Fibroblast of skin of left quadriceps (primary cell): ENCODE measurements around the gene KRTAP10-12.

Source experiments
- DNase-seq, 2 experiments: peaks; one replicate each; pipeline ENCODE4 v3.0.0-alpha.2; 2013; ENCODE audit warnings: low read depth in 2 of 2

Gene KRTAP10-12

GRCh38 chr21:44699502-44700001 is 2.6 kb downstream of the KRTAP10-12 start:
- no peak for DNase-seq

GRCh38 chr21:44700101-44701022 is 3.4 kb downstream of the KRTAP10-12 start:
- DNase-seq: no peak

GRCh38 chr21:44701023-44701400 is 4.0 kb downstream of the KRTAP10-12 start:
- no peak for DNase-seq

- no peak for DNase-seq
Observed at GRCh38 chr21:44701541-44701940, 4.6 kb downstream of the KRTAP10-12 start.

DNA sequence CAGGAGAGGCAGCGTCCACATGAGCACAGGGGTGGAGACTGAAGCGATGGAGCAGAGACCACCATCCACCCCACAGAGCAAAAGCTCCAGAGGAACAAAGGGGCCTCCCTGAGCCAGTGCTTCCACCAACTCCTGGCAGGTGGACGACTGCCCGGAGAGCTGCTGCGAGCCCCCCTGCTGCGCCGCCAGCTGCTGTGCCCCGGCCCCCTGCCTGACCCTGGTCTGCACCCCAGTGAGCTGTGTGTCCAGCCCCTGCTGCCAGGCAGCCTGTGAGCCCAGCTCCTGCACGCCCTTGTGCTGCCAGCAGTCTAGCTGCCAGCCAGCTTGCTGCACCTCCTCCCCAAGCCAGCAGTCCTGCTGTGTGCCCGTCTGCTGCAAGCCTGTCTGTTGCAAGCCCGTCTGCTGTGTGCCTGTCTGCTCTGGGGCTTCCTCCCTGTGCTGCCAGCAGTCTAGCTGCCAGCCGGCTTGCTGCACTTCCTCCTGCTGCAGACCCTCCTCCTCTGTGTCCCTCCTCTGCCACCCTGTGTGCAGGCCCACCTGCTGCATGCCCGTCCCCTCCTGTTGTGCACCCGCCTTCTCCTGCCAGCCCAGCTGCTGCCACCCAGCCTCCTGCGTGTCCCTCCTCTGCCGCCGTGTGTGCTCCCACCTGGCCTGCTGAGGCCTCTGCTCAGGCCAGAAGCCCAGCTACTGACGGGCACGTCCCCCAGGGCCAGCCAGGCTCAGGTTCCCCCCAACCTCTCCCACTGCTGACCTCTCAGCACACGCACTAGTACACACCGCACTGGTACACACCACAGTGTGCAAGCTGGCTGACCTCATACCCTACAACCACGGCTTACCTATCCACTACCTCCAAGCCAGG is 5.4 kb downstream of the KRTAP10-12 start:
- DNase-seq: no peak

- DNase-seq: no peak
Observed at GRCh38 chr21:44702973-44703730, 6.2 kb downstream of the KRTAP10-12 start.

GRCh38 chr21:44703731-44704635 is 7.0 kb downstream of the KRTAP10-12 start:
- DNase-seq: no peak

GRCh38 chr21:44704636-44705001 is 7.6 kb downstream of the KRTAP10-12 start:
- DNase-seq: no peak

DNA sequence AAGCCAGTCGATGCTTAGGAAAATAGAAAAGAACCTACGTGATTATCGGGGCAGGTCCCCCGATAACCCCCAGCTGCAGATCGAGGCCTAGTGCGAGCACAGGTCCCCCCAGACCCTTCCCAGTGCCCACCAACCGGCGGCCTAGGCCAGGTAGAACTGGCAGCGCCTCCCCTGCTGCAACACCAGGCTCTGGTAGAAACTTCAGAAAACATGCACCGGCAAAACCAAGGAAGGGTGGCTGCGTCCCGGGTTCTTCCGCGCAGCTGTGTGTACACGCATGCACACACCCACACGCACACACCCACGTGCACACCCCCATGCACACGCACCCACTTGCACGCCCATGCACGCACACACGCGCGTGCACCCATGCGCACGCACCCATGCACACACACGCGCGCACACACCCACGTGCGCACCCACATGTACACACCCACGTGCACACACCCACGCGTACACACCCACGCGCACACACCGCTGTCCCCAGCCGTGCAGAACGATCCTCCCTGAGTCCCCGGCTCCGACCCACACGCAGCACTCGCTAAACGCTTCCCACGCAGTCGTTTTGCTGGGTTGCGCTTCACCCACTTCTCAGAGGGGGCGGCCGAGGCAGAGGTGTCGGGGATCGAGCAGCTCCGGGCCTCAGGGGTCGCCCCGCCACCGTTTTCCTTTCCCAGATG is 9.2 kb downstream of the KRTAP10-12 start:
- no peak for DNase-seq

GRCh38 chr21:44706706-44707581 is 10.0 kb downstream of the KRTAP10-12 start:
- DNase-seq: no peak

DNA sequence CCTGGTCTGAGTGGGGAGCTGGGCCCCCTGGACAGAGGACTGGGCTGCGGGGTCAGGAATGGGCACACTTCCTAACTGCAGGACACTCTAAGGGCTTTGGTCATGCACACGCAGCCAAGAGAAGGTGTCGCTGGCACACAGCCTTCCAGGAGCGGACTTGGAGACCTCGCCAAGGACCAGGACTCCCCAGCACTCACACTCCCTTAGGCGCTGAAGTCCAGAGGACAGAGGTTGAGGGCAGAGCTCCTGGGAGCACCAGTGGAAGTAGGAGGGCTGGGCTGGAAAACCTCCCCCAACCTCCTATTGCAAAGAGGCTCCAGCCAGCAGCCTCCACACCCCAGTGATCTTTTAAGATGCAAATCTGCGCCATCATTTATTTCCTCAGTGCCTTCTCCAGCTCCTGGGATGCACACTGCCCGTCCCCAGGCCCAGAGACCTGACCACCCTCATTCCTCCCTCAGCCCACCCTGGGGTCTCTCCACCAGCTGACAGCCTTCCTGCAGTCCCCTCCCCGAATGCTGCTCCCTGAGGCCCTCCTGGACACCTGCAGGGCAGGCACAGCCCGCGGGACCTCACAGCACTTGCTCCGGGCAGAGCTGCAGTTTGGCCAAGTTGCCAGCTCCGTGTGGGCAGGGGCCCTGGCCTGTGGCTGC is 11.4 kb downstream of the KRTAP10-12 start:
- DNase-seq: no peak

DNA sequence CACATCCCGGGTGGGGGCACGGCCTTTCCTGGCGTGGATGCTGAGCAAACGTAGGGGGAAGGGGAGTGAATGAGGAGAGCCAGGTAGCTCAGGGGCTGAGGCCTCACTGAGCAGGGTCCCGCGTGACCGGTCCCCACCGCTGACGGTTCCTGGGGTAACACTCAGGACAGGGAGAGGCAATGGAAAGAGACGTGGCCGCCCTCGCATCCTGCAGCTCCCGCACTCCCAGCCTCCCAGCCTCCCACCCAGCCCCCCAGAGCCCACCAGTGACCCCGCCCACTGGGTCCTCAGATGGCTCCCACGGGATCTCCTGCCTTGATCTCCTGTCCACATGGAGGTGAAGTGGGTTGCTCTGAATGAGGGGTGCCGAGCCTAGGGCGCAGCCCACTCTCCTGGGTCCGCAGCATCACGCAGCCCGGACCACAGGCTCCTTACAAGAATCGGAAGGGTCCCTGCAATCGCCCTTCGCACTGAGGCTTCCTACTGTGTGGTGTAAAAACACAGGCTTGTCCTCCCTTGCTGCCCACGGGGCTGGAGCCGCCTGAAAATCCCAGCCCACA is 12.0 kb downstream of the KRTAP10-12 start:
- no peak for DNase-seq

GRCh38 chr21:44709426-44710293 is 12.7 kb downstream of the KRTAP10-12 start:
- DNase-seq: no peak

DNA sequence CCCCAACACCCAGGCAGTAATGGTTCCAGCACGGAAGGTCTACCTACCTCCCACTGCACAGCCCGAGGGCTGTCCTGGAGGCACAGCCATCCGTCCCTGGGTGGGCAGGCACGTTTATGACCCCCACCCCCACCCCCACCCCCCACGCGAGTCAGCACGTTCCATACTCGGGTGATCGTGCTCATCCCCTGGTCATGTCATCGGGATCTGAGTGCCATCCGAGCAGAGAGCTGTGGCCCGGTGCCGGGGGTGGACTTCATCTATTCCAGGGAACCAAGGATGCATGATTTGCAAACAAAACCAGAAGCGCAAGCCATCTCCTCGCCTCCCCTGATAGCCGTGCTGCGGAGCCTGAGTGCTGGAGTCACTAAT is 13.3 kb downstream of the KRTAP10-12 start:
- no peak for DNase-seq

- DNase-seq: no peak
Observed at GRCh38 chr21:44710756-44711326, 13.9 kb downstream of the KRTAP10-12 start.

- no peak for DNase-seq
Observed at GRCh38 chr21:44711327-44712202, 14.6 kb downstream of the KRTAP10-12 start, which contains the start of gene TSPEAR. TSPEAR (minus strand) TSS chr21:44711572; CDS start chr21:44711514, 58 bp downstream.
